ENCODE results near the gene OTOA. TPM values are rescaled to one million over a fixed set of nuclear protein-coding genes. Genes with fewer than 3 reads are reported as not detected.
A peak's percentile ranks its signal among the peaks of the same experiment; 100 is the strongest.
"Not testable (repeated sequence)": the region's sequence is repeated elsewhere in the genome, so short reads cannot be mapped to it uniquely, and the experiment has no call there.

Gene OTOA
- polyA plus RNA-seq, 3 donors from 2014 or later: not detected

- Mint-ChIP-seq H3K9me3 (no peaks in the 10 kb centered on the region), H3K27me3 (ENCODE audit: low read depth in 3 of 3) (peaks cover 3 to 4% (median 4%) of the 10 kb centered on the region in 3 donors), H3K4me3 (no peak overlapping the region), H3K27ac (no peak overlapping the region), H3K4me1 (peaks cover 13 to 16% of the 10 kb centered on the region in 2 donors), H3K36me3 (peaks cover 0 to 3% (median 2%) of the 10 kb centered on the region in 3 donors)
- no peak for DNase-seq
Observed at GRCh38 chr16:21664801-21665492, 1.2 kb downstream of the OTOA start.

GRCh38 chr16:21666772-21667171 lies 3.0 kb downstream of the OTOA start:
- H3K27me3 Mint-ChIP-seq (ENCODE audit: low read depth in 3 of 3): peaks cover 4 to 6% (median 4%) of the 10 kb centered on the region in 3 donors
- no peak overlapping the region for H3K4me3 Mint-ChIP-seq
- H3K36me3 Mint-ChIP-seq: peaks cover 0 to 8% (median 2%) of the 10 kb centered on the region in 3 donors
- DNase-seq: no peak
- peaks cover 2 to 6% of the 10 kb centered on the region in 2 donors for H3K4me1 Mint-ChIP-seq
- H3K27ac Mint-ChIP-seq: no peak overlapping the region
- no peaks in the 10 kb centered on the region for H3K9me3 Mint-ChIP-seq

DNA sequence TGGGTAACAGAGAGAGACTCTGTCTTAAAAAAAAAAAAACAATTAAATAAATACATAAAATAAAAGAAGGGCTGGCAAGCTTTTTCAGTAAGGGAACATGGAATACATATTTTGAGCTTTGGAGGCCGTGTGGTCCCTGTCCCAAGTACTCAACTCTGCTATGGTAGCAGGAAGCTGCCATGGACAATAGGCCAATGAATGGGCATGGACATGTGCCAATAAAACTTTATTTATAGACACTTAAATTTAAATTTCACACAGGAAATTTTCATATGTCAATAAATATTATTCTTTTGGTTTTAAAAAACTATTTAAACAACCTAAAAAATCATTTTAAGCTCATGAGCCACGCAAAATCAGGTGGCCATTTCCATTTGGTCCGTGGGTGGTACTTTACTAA lies 3.8 kb downstream of the OTOA start:
- no peak for DNase-seq
- no peak overlapping the region for H3K27ac Mint-ChIP-seq
- H3K9me3 Mint-ChIP-seq: no peaks in the 10 kb centered on the region
- peaks cover 0 to 5% of the 10 kb centered on the region in 2 donors for H3K4me1 Mint-ChIP-seq
- H3K4me3 Mint-ChIP-seq: no peak overlapping the region
- H3K36me3 Mint-ChIP-seq: peaks cover 0 to 8% (median 2%) of the 10 kb centered on the region in 3 donors
- peaks cover 4 to 6% (median 4%) of the 10 kb centered on the region in 3 donors for H3K27me3 Mint-ChIP-seq (ENCODE audit: low read depth in 3 of 3)

DNA sequence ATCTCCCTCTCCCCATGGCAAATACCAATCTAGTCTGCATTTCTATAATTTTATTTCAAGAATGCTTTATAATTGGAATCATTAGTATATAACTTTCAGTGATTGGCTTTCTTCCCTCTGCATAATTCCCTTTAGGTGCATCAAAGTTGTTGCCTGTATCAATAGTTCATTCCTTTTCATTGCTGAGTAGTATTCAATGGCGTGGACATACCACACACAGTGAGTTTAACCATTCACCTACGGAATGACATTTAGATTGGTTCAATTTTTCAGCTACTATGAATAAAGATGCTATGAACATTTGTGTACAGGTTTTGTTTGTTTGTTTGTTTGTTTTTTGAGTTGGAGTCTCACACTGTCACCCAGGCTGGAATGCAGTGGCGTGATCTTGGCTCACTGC lies 9.7 kb downstream of the OTOA start:
- H3K36me3 Mint-ChIP-seq: peaks cover 0 to 8% (median 2%) of the 10 kb centered on the region in 3 donors
- no peak for DNase-seq
- no peak overlapping the region for H3K4me3 Mint-ChIP-seq
- H3K27ac Mint-ChIP-seq: no peak overlapping the region
- peaks cover 5 to 8% (median 7%) of the 10 kb centered on the region in 3 donors for H3K27me3 Mint-ChIP-seq (ENCODE audit: low read depth in 3 of 3)
- no peaks in the 10 kb centered on the region for H3K4me1 Mint-ChIP-seq
- H3K9me3 Mint-ChIP-seq: peaks cover 0 to 3% (median 0%) of the 10 kb centered on the region in 6 donors

- H3K4me3 Mint-ChIP-seq, H3K36me3 Mint-ChIP-seq, DNase-seq, H3K9me3 Mint-ChIP-seq, H3K27ac Mint-ChIP-seq, H3K4me1 Mint-ChIP-seq: not testable (repeated sequence)
- H3K27me3 Mint-ChIP-seq (ENCODE audit: low read depth in 3 of 3): peaks cover 7 to 12% (median 8%) of the 10 kb centered on the region in 3 donors
Observed at GRCh38 chr16:21674456-21674855, 10.7 kb downstream of the OTOA start.

DNA sequence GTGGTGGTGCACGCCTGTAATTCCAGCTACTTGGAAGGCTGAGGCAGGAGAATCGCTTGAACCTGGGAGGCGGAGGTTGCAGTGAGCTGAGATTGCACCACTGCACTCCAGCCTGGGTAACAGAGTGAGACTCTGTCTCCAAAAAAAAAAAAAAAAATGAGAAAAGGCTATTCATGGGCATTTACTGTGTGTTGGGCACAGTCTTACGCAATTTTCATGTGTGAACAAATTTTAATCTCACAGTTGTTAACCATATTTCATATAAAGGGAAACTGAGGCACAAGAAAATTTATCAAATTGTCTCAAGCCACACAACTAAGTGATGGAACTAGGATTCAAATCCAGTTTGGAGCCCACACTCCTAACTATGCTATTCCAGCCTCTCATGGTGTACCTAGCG lies 16.9 kb downstream of the OTOA start:
- not testable (repeated sequence) for H3K4me3 Mint-ChIP-seq; DNase-seq; H3K27ac Mint-ChIP-seq; H3K27me3 Mint-ChIP-seq (ENCODE audit: low read depth in 3 of 3); H3K4me1 Mint-ChIP-seq; H3K9me3 Mint-ChIP-seq; H3K36me3 Mint-ChIP-seq

DNA sequence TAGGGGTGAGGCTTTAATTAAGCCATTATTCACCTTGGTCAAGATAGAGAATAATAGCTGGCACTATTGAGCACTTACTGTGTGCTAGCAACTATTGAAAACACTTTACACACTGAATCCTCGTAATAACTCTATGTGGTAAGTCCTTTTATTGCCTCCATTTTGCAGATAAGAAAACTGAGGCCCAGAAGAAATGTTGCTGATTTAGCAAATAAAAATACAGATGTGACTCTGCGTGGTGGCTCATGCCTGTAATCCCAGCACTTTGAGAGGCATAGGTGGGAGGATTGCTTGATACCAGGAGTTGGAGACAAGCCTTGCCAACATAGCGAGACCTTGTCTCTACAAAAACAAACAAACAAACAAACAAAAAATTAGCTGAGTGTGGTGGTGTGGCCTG lies 19.4 kb downstream of the OTOA start:
- no peaks in the 10 kb centered on the region for H3K36me3 Mint-ChIP-seq
- H3K4me1 Mint-ChIP-seq: no peaks in the 10 kb centered on the region
- peaks cover 0 to 7% (median 0%) of the 10 kb centered on the region in 3 donors for H3K27me3 Mint-ChIP-seq (ENCODE audit: low read depth in 3 of 3)
- H3K9me3 Mint-ChIP-seq: no peaks in the 10 kb centered on the region
- no peak overlapping the region for H3K4me3 Mint-ChIP-seq
- no peak for DNase-seq
- no peak overlapping the region for H3K27ac Mint-ChIP-seq

DNA sequence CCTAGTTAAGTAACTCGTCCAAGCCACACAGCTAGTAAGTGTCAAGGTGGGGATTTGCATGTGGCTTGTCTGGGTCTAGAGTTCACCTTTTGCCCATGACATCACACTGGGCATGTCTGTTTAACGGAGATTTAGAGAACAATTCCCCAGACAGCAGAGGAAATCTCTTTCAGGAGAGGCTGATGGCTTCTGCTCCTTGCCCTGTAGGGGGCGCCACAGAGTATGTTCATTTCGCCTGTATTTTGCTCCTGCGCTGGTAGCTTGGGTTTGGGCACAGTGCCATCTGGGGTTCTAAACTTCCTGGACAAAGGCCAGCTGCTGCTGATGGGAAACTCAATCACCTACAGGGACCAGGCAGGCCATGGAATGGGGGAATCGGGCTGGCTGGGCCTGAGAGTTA lies 20.4 kb downstream of the OTOA start:
- peak in 2 of 3 donors; percentile 6 to 20 for DNase-seq
- no peak overlapping the region for H3K27ac Mint-ChIP-seq

DNA sequence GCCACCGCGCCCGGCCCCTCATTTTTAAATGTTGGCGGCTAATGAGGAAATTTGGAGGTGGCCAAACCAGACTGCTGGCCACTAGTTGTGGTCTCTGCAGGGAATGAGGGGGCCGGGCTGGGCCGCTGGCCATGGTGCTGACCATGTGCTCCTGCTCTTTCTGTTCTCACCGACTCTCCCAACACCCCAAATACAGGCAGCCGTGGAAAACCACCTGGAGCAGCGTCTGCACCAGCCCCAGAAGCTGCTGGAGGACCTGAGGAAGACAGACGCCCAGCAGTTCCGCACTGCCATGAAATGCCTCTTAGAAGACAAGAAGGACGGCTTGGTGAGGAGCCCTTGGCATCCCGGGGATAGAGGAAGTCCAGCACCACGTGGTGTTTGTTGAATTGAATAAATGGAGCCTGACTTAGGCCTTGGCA lies 21.3 kb downstream of the OTOA start:
- no peaks in the 10 kb centered on the region for H3K9me3 Mint-ChIP-seq
- no peaks in the 10 kb centered on the region for H3K4me1 Mint-ChIP-seq
- H3K4me3 Mint-ChIP-seq: no peak overlapping the region
- no peaks in the 10 kb centered on the region for H3K27me3 Mint-ChIP-seq (ENCODE audit: low read depth in 3 of 3)
- no peak overlapping the region for H3K27ac Mint-ChIP-seq
- H3K36me3 Mint-ChIP-seq: no peaks in the 10 kb centered on the region
- no peak for DNase-seq

More for the DNA sequence above, 20.4 kb downstream of the OTOA start:
- Mint-ChIP-seq H3K4me3 (no peak overlapping the region), H3K36me3 (no peaks in the 10 kb centered on the region), H3K27me3 (ENCODE audit: low read depth in 3 of 3) (peaks cover 0 to 3% (median 0%) of the 10 kb centered on the region in 3 donors), H3K9me3 (no peaks in the 10 kb centered on the region), H3K4me1 (no peaks in the 10 kb centered on the region)

DNA sequence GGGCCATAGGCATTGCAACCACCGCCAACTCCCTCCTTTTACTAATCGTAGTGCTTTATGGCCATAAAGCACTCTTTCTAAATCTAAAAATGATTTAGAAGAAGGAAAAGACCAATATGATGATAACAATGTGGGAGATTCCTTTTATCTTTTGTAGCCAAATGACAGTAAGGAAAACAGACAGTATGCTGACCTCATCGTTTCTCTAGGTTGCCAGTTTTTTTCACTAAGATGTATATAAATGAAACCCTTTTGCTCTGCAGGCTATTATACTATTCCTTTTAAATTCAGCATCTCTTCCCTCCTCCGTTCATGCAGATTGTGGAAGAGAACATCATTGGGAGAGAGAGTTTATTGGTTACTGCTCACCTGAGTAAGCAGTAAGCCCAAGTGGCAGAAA lies 25.3 kb downstream of the OTOA start:
- H3K27ac Mint-ChIP-seq: no peak overlapping the region
- H3K4me1 Mint-ChIP-seq: no peaks in the 10 kb centered on the region
- no peaks in the 10 kb centered on the region for H3K9me3 Mint-ChIP-seq
- H3K27me3 Mint-ChIP-seq (ENCODE audit: low read depth in 3 of 3): peaks cover 0 to 7% (median 3%) of the 10 kb centered on the region in 3 donors
- H3K4me3 Mint-ChIP-seq: no peak overlapping the region
- no peaks in the 10 kb centered on the region for H3K36me3 Mint-ChIP-seq
- DNase-seq: no peak

GRCh38 chr16:21690967-21691366 lies 27.2 kb downstream of the OTOA start:
- not testable (repeated sequence) for H3K27me3 Mint-ChIP-seq (ENCODE audit: low read depth in 3 of 3); H3K4me1 Mint-ChIP-seq; H3K4me3 Mint-ChIP-seq; H3K9me3 Mint-ChIP-seq; DNase-seq; H3K36me3 Mint-ChIP-seq; H3K27ac Mint-ChIP-seq

DNA sequence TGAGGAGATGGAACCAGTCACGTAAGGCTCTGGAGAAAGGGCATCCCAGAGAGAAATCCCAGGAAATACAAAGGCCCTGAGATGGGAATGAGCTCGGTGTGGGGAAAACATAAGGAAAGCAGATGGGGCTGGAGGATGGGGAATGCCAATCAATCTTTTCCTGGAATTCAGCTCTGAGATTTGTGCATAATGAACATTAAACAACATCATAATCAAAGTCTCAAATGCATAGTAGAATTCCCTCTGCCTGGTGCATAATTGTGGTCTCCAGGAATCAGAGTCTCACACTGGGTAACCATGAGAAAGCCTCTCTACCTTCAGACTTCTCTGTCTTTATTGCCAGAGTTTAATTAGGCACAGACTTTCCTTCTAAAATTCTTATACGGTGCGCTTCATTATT lies 30.8 kb downstream of the OTOA start:
- H3K27ac Mint-ChIP-seq: no peak overlapping the region

GRCh38 chr16:21697032-21697431 lies 33.3 kb downstream of the OTOA start:
- no peak overlapping the region for H3K4me3 Mint-ChIP-seq
- no peaks in the 10 kb centered on the region for H3K36me3 Mint-ChIP-seq
- no peaks in the 10 kb centered on the region for H3K9me3 Mint-ChIP-seq
- no peaks in the 10 kb centered on the region for H3K4me1 Mint-ChIP-seq
- no peak for DNase-seq
- H3K27me3 Mint-ChIP-seq (ENCODE audit: low read depth in 3 of 3): peaks cover 0 to 6% (median 3%) of the 10 kb centered on the region in 3 donors
- no peak overlapping the region for H3K27ac Mint-ChIP-seq

More for the DNA sequence above, 30.8 kb downstream of the OTOA start:
- no peak overlapping the region for H3K4me3 Mint-ChIP-seq
- no peaks in the 10 kb centered on the region for H3K4me1 Mint-ChIP-seq
- no peaks in the 10 kb centered on the region for H3K36me3 Mint-ChIP-seq
- peaks cover 0 to 9% (median 3%) of the 10 kb centered on the region in 3 donors for H3K27me3 Mint-ChIP-seq (ENCODE audit: low read depth in 3 of 3)
- no peaks in the 10 kb centered on the region for H3K9me3 Mint-ChIP-seq
- DNase-seq: no peak

GRCh38 chr16:21698169-21699032 lies 34.6 kb downstream of the OTOA start:
- H3K4me3 Mint-ChIP-seq: no peak overlapping the region
- no peaks in the 10 kb centered on the region for H3K4me1 Mint-ChIP-seq
- no peaks in the 10 kb centered on the region for H3K36me3 Mint-ChIP-seq
- peaks cover 0 to 2% (median 1%) of the 10 kb centered on the region in 3 donors for H3K27me3 Mint-ChIP-seq (ENCODE audit: low read depth in 3 of 3)
- no peak for DNase-seq
- no peak overlapping the region for H3K27ac Mint-ChIP-seq
- H3K9me3 Mint-ChIP-seq: no peaks in the 10 kb centered on the region
